ENCODE measurements around the gene GNG14.

The GNG14 gene

GRCh38 chr19:12649941-12650340 lies 37.9 kb upstream of the GNG14 start:
- Histone ChIP-seq H3K27ac (replicated peaks) (no peak overlapping the region), H3K4me3 (replicated peaks; ENCODE audit: insufficient read depth, low read length) (no peak overlapping the region), H3K27me3 (ENCODE audit: insufficient read depth, poor library complexity, severe bottlenecking) (no peaks in the 10 kb centered on the region)
- TF ChIP-seq POLR2AphosphoS5 (IDR thresholded peaks at IDR 0.05; ENCODE audit: low read depth) (no peak), GABPA (IDR thresholded peaks at IDR 0.05; ENCODE audit: low read depth) (no peak), CTCF (IDR thresholded peaks at IDR 0.05; ENCODE audit: insufficient read depth, low read length) (no peak), SPI1 (IDR thresholded peaks at IDR 0.05; ENCODE audit: borderline replicate concordance, low read depth) (no peak), REST (IDR thresholded peaks at IDR 0.05; ENCODE audit: insufficient replicate concordance, low read depth) (no peak)
- DNase-seq (ENCODE audit: low read depth in 1 of 2, low spot score in 1 of 2): no peak

- DNase-seq (ENCODE audit: low read depth in 1 of 2, low spot score in 1 of 2): no peak
- H3K4me3 ChIP-seq (replicated peaks; ENCODE audit: insufficient read depth, low read length): no peak overlapping the region
- no peaks in the 10 kb centered on the region for H3K27me3 ChIP-seq (ENCODE audit: insufficient read depth, poor library complexity, severe bottlenecking)
- TF ChIP-seq POLR2AphosphoS5 (IDR thresholded peaks at IDR 0.05; ENCODE audit: low read depth): no peak
- no peak for TF ChIP-seq SPI1 (IDR thresholded peaks at IDR 0.05; ENCODE audit: borderline replicate concordance, low read depth)
- no peak for TF ChIP-seq CTCF (IDR thresholded peaks at IDR 0.05; ENCODE audit: insufficient read depth, low read length)
- no peak for TF ChIP-seq REST (IDR thresholded peaks at IDR 0.05; ENCODE audit: insufficient replicate concordance, low read depth)
- no peak for TF ChIP-seq GABPA (IDR thresholded peaks at IDR 0.05; ENCODE audit: low read depth)
- H3K27ac ChIP-seq (replicated peaks): no peak overlapping the region
These were observed 35.6 kb upstream of the GNG14 start for GRCh38 chr19:12652219-12652618.

- Histone ChIP-seq H3K4me3 (replicated peaks; ENCODE audit: insufficient read depth, low read length) (no peak overlapping the region), H3K27ac (replicated peaks) (no peak overlapping the region), H3K27me3 (ENCODE audit: insufficient read depth, poor library complexity, severe bottlenecking) (no peaks in the 10 kb centered on the region)
- TF ChIP-seq POLR2AphosphoS5 (IDR thresholded peaks at IDR 0.05; ENCODE audit: low read depth) (no peak), GABPA (IDR thresholded peaks at IDR 0.05; ENCODE audit: low read depth) (no peak), SPI1 (IDR thresholded peaks at IDR 0.05; ENCODE audit: borderline replicate concordance, low read depth) (no peak), REST (IDR thresholded peaks at IDR 0.05; ENCODE audit: insufficient replicate concordance, low read depth) (no peak), CTCF (IDR thresholded peaks at IDR 0.05; ENCODE audit: insufficient read depth, low read length) (no peak)
- DNase-seq (ENCODE audit: low read depth in 1 of 2, low spot score in 1 of 2): no peak
These were observed 32.3 kb upstream of the GNG14 start for GRCh38 chr19:12655546-12655945.

Data from HL-60 (cell line).